Body of pancreas (tissue), 4 donors: ENCODE data around the gene DUS2.
A peak's percentile ranks its signal among the peaks of the same experiment; 100 is the strongest.

Experiments
- CTCF ChIP-seq, 7 experiments: fragments of 450-650 bp in 4 of 7; fragments of 200-600 bp in 3 of 7; sonication (generic) in 3 of 7; IDR thresholded peaks; one replicate each; pipeline ENCODE4 v1.5.1; 2016 to 2019; ENCODE audit warnings: antibody characterized with exemption in 7 of 7
- POLR2A ChIP-seq, 3 donors: fragments of 450-650 bp; IDR thresholded peaks; one replicate each; pipeline ENCODE4 v1.6.1; 2016; ENCODE audit warnings: antibody characterized with exemption in 3 of 3, mild to moderate bottlenecking in 2 of 3

GRCh38 chr16:68022728-68023537, at the start of gene DUS2, which contains the start of gene DDX28:
- peak; percentile 29 to 71 (median 66) for TF ChIP-seq POLR2A (IDR thresholded peaks at IDR 0.05)
- TF ChIP-seq CTCF (IDR thresholded peaks at IDR 0.05), result peak in 2 of 7 experiments; percentile 6 to 20
